GM12878 (cell line): ENCODE measurements around the gene PVRIG. TPM values are rescaled to one million over a fixed set of nuclear protein-coding genes. Genes with fewer than 3 reads are reported as not detected.
"Not testable (repeated sequence)": the region's sequence is repeated elsewhere in the genome, so short reads cannot be mapped to it uniquely, and the experiment has no call there.

ENCODE experiments used
- ATAC-seq: fragments of 200-7000 bp; cut with Tn5 transposase; 3 replicates; pipeline ENCODE4 v1.9.1; 2020; ENCODE audit warnings: mild to moderate bottlenecking, moderate library complexity
- BruUV-seq: library from RNA; stranded (reverse); fragments of 400-500 nt; replicated peaks from 2 replicates; lab custom pipeline; 2021; lab: Mats Ljungman, UMichigan
- CTCF ChIA-PET: fragments of 300-600 bp; sonication (Branson Sonifier 250); formaldehyde crosslinking; extraction: SDS; loops from one replicate; lab custom pipeline; 2021; ENCODE audit warnings: inconsistent platforms; lab: Yijun Ruan, JAX
- POLR2A ChIA-PET: fragments of 350-600 bp; formaldehyde crosslinking; extraction: SDS; loops from one replicate; lab custom pipeline; 2021; ENCODE audit warnings: inconsistent platforms; lab: Charles Lee
- RAD21 ChIA-PET: fragments of 300-600 bp; sonication (Branson Sonifier 250); formaldehyde crosslinking; loops from one replicate; lab custom pipeline; 2023; ENCODE audit warnings: antibody characterized with exemption; ENCODE audit not compliant: unreplicated experiment; lab: Charles Lee
- SMC1A ChIA-PET: fragments of 300-600 bp; sonication (Branson Sonifier 250); formaldehyde crosslinking; loops from one replicate; lab custom pipeline; 2023; ENCODE audit not compliant: unreplicated experiment, uncharacterized antibody; lab: Charles Lee
- DNase-seq: peaks from one replicate; pipeline ENCODE4 v3.0.0-alpha.2; 2011; ENCODE audit warnings: low read depth, low spot score
- FAIRE-seq: peaks from 3 replicates; lab custom pipeline; 2011; peaks lifted over from hg19 to GRCh38; lab: Jason Lieb, UNC
- H2AFZ ChIP-seq: 2 replicates; pipeline ENCODE4 v1.6.0; 2011; ENCODE audit warnings: low read depth, low read length, control low read depth; ENCODE audit not compliant: control insufficient read depth
- H3K27ac ChIP-seq: 2 replicates; pipeline ENCODE4 v1.5.1; 2011; ENCODE audit warnings: control low read depth; ENCODE audit not compliant: control insufficient read depth, insufficient read depth
- H3K27me3 ChIP-seq, 2 experiments: replicated peaks in 1 of 2; 2 replicates each; pipeline versions ENCODE4 v1.6.0 to v1.6.1; 2011; ENCODE audit warnings: low read length in 1 of 2; ENCODE audit not compliant: control insufficient read depth in 2 of 2, insufficient read depth in 2 of 2
- H3K36me3 ChIP-seq, 2 experiments: 2 replicates each; pipeline ENCODE4 v1.5.1; 2011; ENCODE audit warnings: low read length in 1 of 2; ENCODE audit not compliant: control insufficient read depth in 2 of 2, insufficient read depth in 2 of 2
- H3K4me1 ChIP-seq: 2 replicates; pipeline ENCODE4 v1.6.1; 2011; ENCODE audit warnings: mild to moderate bottlenecking, low read length, moderate library complexity, mixed read lengths; ENCODE audit not compliant: control insufficient read depth, insufficient read depth
- H3K4me2 ChIP-seq: 2 replicates; pipeline ENCODE4 v1.6.0; 2011; ENCODE audit warnings: control low read depth; ENCODE audit not compliant: control insufficient read depth, insufficient read depth
- H3K4me3 ChIP-seq: fragments of 200-600 bp; sonication (generic); 2 replicates; pipeline ENCODE4 v1.5.1; 2016
- H3K79me2 ChIP-seq: 2 replicates; pipeline ENCODE4 v1.6.0; 2011; ENCODE audit warnings: low read length; ENCODE audit not compliant: control insufficient read depth, insufficient read depth
- H3K9ac ChIP-seq: 2 replicates; pipeline ENCODE4 v1.8.0; 2011; ENCODE audit warnings: low read length, control low read depth, mixed read lengths; ENCODE audit not compliant: control insufficient read depth, insufficient read depth
- H3K9me3 ChIP-seq: replicated peaks from 3 replicates; pipeline ENCODE4 v1.5.1; 2011; ENCODE audit warnings: mild to moderate bottlenecking, low read length; ENCODE audit not compliant: control insufficient read depth, insufficient read depth
- H4K20me1 ChIP-seq: 2 replicates; pipeline ENCODE4 v1.6.0; 2011; ENCODE audit not compliant: control insufficient read depth, insufficient read depth
- BHLHE40 ChIP-seq, 2 experiments: fragments of 450-650 bp in 1 of 2; IDR thresholded peaks; 2 replicates each; pipeline ENCODE4 v1.6.1; 2011 to 2017; ENCODE audit warnings: low read depth in 2 of 2, borderline replicate concordance in 1 of 2, improper control_type of control experiment in 1 of 2, low read length in 1 of 2, mild to moderate bottlenecking in 1 of 2
- BMI1 ChIP-seq: fragments of 450-650 bp; IDR thresholded peaks from 2 replicates; pipeline ENCODE4 v1.6.1; 2016; ENCODE audit warnings: mild to moderate bottlenecking, moderate library complexity, borderline replicate concordance
- NFXL1 ChIP-seq: fragments of 450-650 bp; IDR thresholded peaks from 2 replicates; pipeline ENCODE4 v1.6.1; 2017; ENCODE audit warnings: antibody characterized with exemption, mild to moderate bottlenecking, borderline replicate concordance
- PAX5 ChIP-seq: IDR thresholded peaks from 2 replicates; pipeline ENCODE4 v1.6.1; 2011; ENCODE audit warnings: low read depth, low read length, borderline replicate concordance
- TAF1 ChIP-seq: IDR thresholded peaks from 2 replicates; pipeline ENCODE4 v1.6.1; 2011; ENCODE audit warnings: mild to moderate bottlenecking, low read depth, low read length, borderline replicate concordance
- ZNF687 ChIP-seq: fragments of 450-650 bp; IDR thresholded peaks from 2 replicates; pipeline ENCODE4 v1.6.1; 2017; ENCODE audit warnings: mild to moderate bottlenecking, moderate library complexity
- WGBS: methylation state at CpG from one replicate; pipeline ENCODE4 v1.1.6; 2016; ENCODE audit warnings: low lambda C conversion rate; ENCODE audit not compliant: insufficient replicate concordance, insufficient coverage; ENCODE audit errors: missing lambda C conversion rate; 5-methylcytosine and 5-hydroxymethylcytosine counted together
- in situ Hi-C: fragments of 300-500 bp; cut with MboI; formaldehyde crosslinking; loops from 9 replicates; pipeline ENCODE4 v1.14.3; 2018; ENCODE audit warnings: mixed read lengths
- intact Hi-C: fragments of 100-400 bp; cut with micrococcal nuclease; formaldehyde crosslinking; loops from one replicate; pipeline ENCODE4 v1.14.2; 2022; ENCODE audit not compliant: unreplicated experiment
- polyA plus RNA-seq, 11 experiments: library from polyadenylated mRNA; depleted of rRNA in 4 of 11; unstranded in 6 of 11; stranded (reverse) in 5 of 11; fragments of >200 nt; fragmentation: Nextera tagmentation in 4 of 11; fragmentation: Illumina TruSeq in 1 of 11; extraction: Ambion mirVana in 4 of 11; extraction: Trizol in 1 of 11; gene quantifications; 1 replicate in 1 of 11; 2 replicates in 10 of 11; pipeline versions ENCODE4 v1.2.1 to v1.2.3, GENCODE V29; 2011 to 2016; ENCODE audit warnings: inconsistent platforms in 2 of 11, missing spikeins in 2 of 11, low read depth in 1 of 11
- total RNA-seq, 4 experiments: library from RNA; depleted of rRNA in 3 of 4; stranded (reverse); fragments of >200 nt in 3 of 4; fragmentation: Illumina TruSeq in 1 of 4; extraction: Trizol in 1 of 4; gene quantifications; 2 replicates each; pipeline versions ENCODE4 v1.2.1 to v1.2.3, GENCODE V29; 2013 to 2021

The PVRIG gene
- total and polyA plus RNA-seq, 10 of the 15 experiments (the other 5 are each of a cell fraction or from before 2014, with no cell fraction given): 1.3 to 44.0 (median 17.9) TPM

DNA sequence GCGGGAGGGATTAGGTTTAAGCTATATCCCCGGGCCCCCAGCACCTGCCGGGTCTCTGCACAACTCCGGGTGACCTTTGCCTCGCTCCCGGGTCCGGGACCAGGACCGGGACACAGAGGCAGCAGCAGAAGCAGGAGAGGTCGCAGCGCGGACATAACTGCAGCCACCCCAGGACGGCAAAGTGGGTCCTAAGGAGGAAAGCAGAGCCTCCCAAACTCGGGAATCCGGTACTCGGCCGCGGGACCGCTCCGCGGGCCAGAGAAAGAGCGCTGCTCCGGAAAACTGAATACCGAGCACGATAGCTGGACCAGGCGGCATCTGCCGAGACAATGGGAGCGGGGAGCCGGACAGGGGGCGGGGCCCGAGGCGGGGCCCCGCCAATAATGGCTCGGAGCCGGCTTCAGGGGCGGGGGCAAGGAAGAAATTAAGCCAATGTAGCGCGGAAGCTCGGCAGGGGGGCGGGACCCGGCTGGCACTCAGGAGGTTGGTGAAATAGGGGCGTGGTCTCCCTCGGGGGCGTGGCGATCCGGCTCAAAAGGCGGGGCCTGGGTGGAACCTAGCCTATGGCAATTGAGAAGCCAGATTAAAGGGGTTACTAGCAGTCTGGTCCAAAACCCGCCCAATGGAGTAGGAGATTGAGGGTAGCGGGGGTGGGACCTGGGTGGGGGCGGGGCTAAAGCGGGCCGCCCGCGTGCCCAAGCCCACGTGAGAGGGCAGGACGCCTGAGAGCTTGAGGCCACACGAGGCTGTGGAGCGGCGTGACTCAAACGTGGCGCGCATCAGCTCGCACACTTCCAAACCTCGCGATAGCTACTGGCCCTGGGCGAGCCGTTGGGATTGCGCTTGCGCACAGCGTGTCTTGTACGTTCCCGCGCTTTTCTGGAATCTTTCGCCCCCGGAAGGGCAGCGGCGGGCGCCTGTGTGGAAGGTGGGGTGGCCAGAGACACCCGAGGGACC is 42.4 kb upstream of the PVRIG start, which contains the start of the genes GPC2 and STAG3 (continued):
- TF ChIP-seq PAX5 (no peak), BMI1 (no peak), TAF1 (0 out of 2 replicates have a peak, but pooled peaks have one; percentile 18), NFXL1 (no peak), BHLHE40 (IDR thresholded peaks at IDR 0.05; ENCODE audit: borderline replicate concordance in 1 of 2, low read depth in 2 of 2, low read length in 1 of 2) (peak in 1 of 2 experiments; percentile 60; a peak in 2 of 4 replicates), ZNF687 (peak; percentile 52; the same call in 1 of the 2 replicates)
- TF ChIP-seq, all 136 proteins: peak for 13

DNA sequence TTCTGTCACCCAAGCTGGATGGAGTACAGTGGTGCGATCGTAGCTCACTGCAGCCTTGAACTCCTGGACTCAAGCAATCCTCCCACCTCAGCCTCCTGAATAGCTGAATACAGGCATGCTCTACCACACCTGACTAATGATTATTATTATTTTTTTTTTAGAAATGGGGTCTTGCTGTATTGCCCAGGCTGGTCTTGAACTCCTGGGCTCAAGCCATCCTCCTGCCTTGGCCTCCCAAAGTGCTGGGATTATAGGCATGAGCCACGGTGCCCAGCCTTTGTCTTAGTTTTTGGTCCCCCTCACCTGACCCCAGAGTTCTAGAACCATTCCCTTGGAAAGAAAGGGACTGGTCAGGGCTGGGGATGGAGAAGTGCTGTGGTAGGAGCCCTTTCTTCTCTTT is 39.7 kb upstream of the PVRIG start:
- ChIA-PET RAD21 (interaction anchor here (1.3 to 1.7 kb wide), 2 partner anchors 10 to 46 kb away, joined by 3 to 8 read pairs; no protein-coding TSS in a partner anchor), SMC1A (interaction anchor here (0.6 to 2.4 kb wide), 7 partner anchors 9 to 162 kb away, joined by 3 to 12 read pairs (median 3); partner anchors contain the start of genes GAL3ST4 and LAMTOR4), POLR2A (interaction anchor here (0.7 to 1.7 kb wide), 4 partner anchors 9 to 502 kb away, joined by 3 to 7 read pairs (median 4); no protein-coding TSS in a partner anchor), CTCF (interaction anchor here (0.7 to 4.3 kb wide), 4 partner anchors 9 to 47 kb away, joined by 3 to 36 read pairs (median 4); no protein-coding TSS in a partner anchor)
- H3K9me3 ChIP-seq, H3K27ac ChIP-seq, H3K4me2 ChIP-seq, H3K36me3 ChIP-seq, ATAC-seq, in situ Hi-C loops, H3K4me1 ChIP-seq, H3K9ac ChIP-seq, BruUV-seq, intact Hi-C loops, H3K79me2 ChIP-seq, H3K27me3 ChIP-seq, H3K4me3 ChIP-seq, H4K20me1 ChIP-seq, FAIRE-seq, H2AFZ ChIP-seq, DNase-seq: not testable (repeated sequence)
- 93% methylated on average over 3 of the region's 3 CpGs for WGBS

GRCh38 chr7:100182616-100183015 is 37.1 kb upstream of the PVRIG start:
- BruUV-seq, H3K4me3 ChIP-seq, H3K4me1 ChIP-seq, RAD21 ChIA-PET, POLR2A ChIA-PET, ATAC-seq, H3K79me2 ChIP-seq, intact Hi-C loops, H3K9ac ChIP-seq, H3K9me3 ChIP-seq, H3K36me3 ChIP-seq, H3K4me2 ChIP-seq, H4K20me1 ChIP-seq, DNase-seq, H3K27ac ChIP-seq, H3K27me3 ChIP-seq, H2AFZ ChIP-seq, in situ Hi-C loops, FAIRE-seq: not testable (repeated sequence)
- CTCF ChIA-PET: interaction anchor here (0.8 to 2.2 kb wide), 5 partner anchors 7 to 52 kb away, joined by 3 to 9 read pairs (median 5); partner anchors contain the start of gene GAL3ST4
- SMC1A ChIA-PET: interaction anchor here (1.1 to 2.5 kb wide), 5 partner anchors 8 to 54 kb away, joined by 3 to 7 read pairs (median 4); no protein-coding TSS in a partner anchor
- WGBS: 58% methylated on average over 6 of the region's 6 CpGs
